ENCODE measurements around the gene ATM.

GRCh38 chr11:108206171-108206570, 16.7 kb upstream of the ATM start:
- TF ChIP-seq, protein P1, sequence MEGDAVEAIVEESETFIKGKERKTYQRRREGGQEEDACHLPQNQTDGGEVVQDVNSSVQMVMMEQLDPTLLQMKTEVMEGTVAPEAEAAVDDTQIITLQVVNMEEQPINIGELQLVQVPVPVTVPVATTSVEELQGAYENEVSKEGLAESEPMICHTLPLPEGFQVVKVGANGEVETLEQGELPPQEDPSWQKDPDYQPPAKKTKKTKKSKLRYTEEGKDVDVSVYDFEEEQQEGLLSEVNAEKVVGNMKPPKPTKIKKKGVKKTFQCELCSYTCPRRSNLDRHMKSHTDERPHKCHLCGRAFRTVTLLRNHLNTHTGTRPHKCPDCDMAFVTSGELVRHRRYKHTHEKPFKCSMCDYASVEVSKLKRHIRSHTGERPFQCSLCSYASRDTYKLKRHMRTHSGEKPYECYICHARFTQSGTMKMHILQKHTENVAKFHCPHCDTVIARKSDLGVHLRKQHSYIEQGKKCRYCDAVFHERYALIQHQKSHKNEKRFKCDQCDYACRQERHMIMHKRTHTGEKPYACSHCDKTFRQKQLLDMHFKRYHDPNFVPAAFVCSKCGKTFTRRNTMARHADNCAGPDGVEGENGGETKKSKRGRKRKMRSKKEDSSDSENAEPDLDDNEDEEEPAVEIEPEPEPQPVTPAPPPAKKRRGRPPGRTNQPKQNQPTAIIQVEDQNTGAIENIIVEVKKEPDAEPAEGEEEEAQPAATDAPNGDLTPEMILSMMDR (tag by site-specific recombination; IDR thresholded peaks at IDR 0.05): no peak
- TF ChIP-seq KLF8 (tag by site-specific recombination; IDR thresholded peaks at IDR 0.05) (no peak), ZNF791 (tag by site-specific recombination; IDR thresholded peaks at IDR 0.05) (no peak), PBX3 (CRISPR knock-in tag; IDR thresholded peaks at IDR 0.05) (no peak), ZNF561 (tag by site-specific recombination; IDR thresholded peaks at IDR 0.05; ENCODE audit: borderline replicate concordance) (no peak), ZNF660 (tag by site-specific recombination; IDR thresholded peaks at IDR 0.05) (no peak), ZNF776 (tag by site-specific recombination; IDR thresholded peaks at IDR 0.05; ENCODE audit: borderline replicate concordance) (no peak), PRDM1 (tag by site-specific recombination; IDR thresholded peaks at IDR 0.05) (no peak), ZNF645 (tag by site-specific recombination; IDR thresholded peaks at IDR 0.05) (no peak)
- TF ChIP-seq, protein P2, sequence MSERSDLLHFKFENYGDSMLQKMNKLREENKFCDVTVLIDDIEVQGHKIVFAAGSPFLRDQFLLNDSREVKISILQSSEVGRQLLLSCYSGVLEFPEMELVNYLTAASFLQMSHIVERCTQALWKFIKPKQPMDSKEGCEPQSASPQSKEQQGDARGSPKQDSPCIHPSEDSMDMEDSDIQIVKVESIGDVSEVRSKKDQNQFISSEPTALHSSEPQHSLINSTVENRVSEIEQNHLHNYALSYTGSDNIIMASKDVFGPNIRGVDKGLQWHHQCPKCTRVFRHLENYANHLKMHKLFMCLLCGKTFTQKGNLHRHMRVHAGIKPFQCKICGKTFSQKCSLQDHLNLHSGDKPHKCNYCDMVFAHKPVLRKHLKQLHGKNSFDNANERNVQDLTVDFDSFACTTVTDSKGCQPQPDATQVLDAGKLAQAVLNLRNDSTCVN (tag by site-specific recombination; optimal IDR thresholded peaks at IDR 0.05): no peak
